Osteoblast (primary cell): ENCODE results near the gene FPGT. TPM values are rescaled to one million over a fixed set of nuclear protein-coding genes. Genes with fewer than 3 reads are reported as not detected.

Experiments used
- DNase-seq: peaks from one replicate; pipeline ENCODE4 v3.0.0; 2011; ENCODE audit warnings: low spot score, mixed read lengths; ENCODE audit not compliant: insufficient read length; ENCODE audit errors: missing footprints
- H2AFZ ChIP-seq: 2 replicates; pipeline ENCODE4 v1.6.0; 2011; ENCODE audit warnings: mild to moderate bottlenecking, low read length
- H3K27ac ChIP-seq: 2 replicates; pipeline ENCODE4 v1.5.1; 2011; ENCODE audit warnings: mild to moderate bottlenecking, low read depth, low read length, moderate library complexity
- H3K27me3 ChIP-seq: 2 replicates; pipeline ENCODE4 v1.6.0; 2012; ENCODE audit warnings: mild to moderate bottlenecking, control low read depth, inconsistent platforms, low read length, moderate library complexity; ENCODE audit not compliant: insufficient read depth
- H3K36me3 ChIP-seq: 2 replicates; pipeline ENCODE4 v1.5.1; 2011; ENCODE audit warnings: mild to moderate bottlenecking, low read length, control low read depth, moderate library complexity; ENCODE audit not compliant: insufficient read depth
- H3K4me1 ChIP-seq: 2 replicates; pipeline ENCODE4 v1.5.1; 2011; ENCODE audit warnings: mild to moderate bottlenecking, low read length, control low read depth, moderate library complexity; ENCODE audit not compliant: insufficient read depth
- H3K4me2 ChIP-seq: 2 replicates; pipeline ENCODE4 v1.6.0; 2011; ENCODE audit warnings: mild to moderate bottlenecking, low read length; ENCODE audit not compliant: insufficient read depth
- H3K4me3 ChIP-seq: fragments of 200-600 bp; sonication (generic); 3 replicates; pipeline ENCODE4 v1.5.1; 2012; ENCODE audit warnings: mild to moderate bottlenecking, low read length, inconsistent platforms; ENCODE audit not compliant: insufficient read depth
- H3K79me2 ChIP-seq: 2 replicates; pipeline ENCODE4 v1.6.0; 2012; ENCODE audit warnings: mild to moderate bottlenecking, low read length, control low read depth, inconsistent platforms; ENCODE audit not compliant: insufficient read depth
- H3K9me3 ChIP-seq: 2 replicates; pipeline ENCODE4 v1.5.1; 2011; ENCODE audit warnings: low read depth, low read length, control low read depth
- H4K20me1 ChIP-seq: 2 replicates; pipeline ENCODE4 v1.6.0; 2012; ENCODE audit warnings: mild to moderate bottlenecking, low read length, control low read depth; ENCODE audit not compliant: insufficient read depth
- total RNA-seq: library from RNA; depleted of rRNA; stranded (reverse); fragments of >200 nt; gene quantifications from 2 replicates; pipeline ENCODE4 v1.2.3, GENCODE V29; 2012
- TF ChIP-seq, protein P1 (sequence below): IDR thresholded peaks from 2 replicates; pipeline ENCODE4 v1.5.1; 2011; ENCODE audit warnings: mild to moderate bottlenecking, low read depth, low read length, moderate library complexity; ENCODE audit errors: extremely low read depth

The FPGT gene
- total RNA-seq, 1 donor = 16.3 TPM

- H3K4me1 ChIP-seq = peaks cover 5% of the 10 kb centered on the region
- H3K4me3 ChIP-seq = no peak overlapping the region
- no peak for DNase-seq
- H3K9me3 ChIP-seq = no peaks in the 10 kb centered on the region
- no peak overlapping the region for H3K27ac ChIP-seq
- no peaks in the 10 kb centered on the region for H3K27me3 ChIP-seq
- H4K20me1 ChIP-seq = no peaks in the 10 kb centered on the region
- peak overlapping the region; percentile 82 for H3K4me2 ChIP-seq
- no peak overlapping the region for H2AFZ ChIP-seq
- peaks cover 9% of the 10 kb centered on the region for H3K79me2 ChIP-seq
- TF ChIP-seq, protein P1, sequence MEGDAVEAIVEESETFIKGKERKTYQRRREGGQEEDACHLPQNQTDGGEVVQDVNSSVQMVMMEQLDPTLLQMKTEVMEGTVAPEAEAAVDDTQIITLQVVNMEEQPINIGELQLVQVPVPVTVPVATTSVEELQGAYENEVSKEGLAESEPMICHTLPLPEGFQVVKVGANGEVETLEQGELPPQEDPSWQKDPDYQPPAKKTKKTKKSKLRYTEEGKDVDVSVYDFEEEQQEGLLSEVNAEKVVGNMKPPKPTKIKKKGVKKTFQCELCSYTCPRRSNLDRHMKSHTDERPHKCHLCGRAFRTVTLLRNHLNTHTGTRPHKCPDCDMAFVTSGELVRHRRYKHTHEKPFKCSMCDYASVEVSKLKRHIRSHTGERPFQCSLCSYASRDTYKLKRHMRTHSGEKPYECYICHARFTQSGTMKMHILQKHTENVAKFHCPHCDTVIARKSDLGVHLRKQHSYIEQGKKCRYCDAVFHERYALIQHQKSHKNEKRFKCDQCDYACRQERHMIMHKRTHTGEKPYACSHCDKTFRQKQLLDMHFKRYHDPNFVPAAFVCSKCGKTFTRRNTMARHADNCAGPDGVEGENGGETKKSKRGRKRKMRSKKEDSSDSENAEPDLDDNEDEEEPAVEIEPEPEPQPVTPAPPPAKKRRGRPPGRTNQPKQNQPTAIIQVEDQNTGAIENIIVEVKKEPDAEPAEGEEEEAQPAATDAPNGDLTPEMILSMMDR = no peak
- H3K36me3 ChIP-seq = no peaks in the 10 kb centered on the region
Observed at GRCh38 chr1:74199504-74199903, 1.5 kb downstream of the FPGT start.

GRCh38 chr1:74205266-74205665 lies 7.2 kb downstream of the FPGT start:
- H3K79me2 ChIP-seq = no peaks in the 10 kb centered on the region
- H3K4me1 ChIP-seq = no peaks in the 10 kb centered on the region
- no peak overlapping the region for H3K4me3 ChIP-seq
- no peaks in the 10 kb centered on the region for H3K27me3 ChIP-seq
- H4K20me1 ChIP-seq = no peaks in the 10 kb centered on the region
- no peaks in the 10 kb centered on the region for H3K36me3 ChIP-seq
- DNase-seq = no peak
- TF ChIP-seq, protein P1 = no peak
- no peak overlapping the region for H2AFZ ChIP-seq
- no peak overlapping the region for H3K4me2 ChIP-seq
- no peak overlapping the region for H3K27ac ChIP-seq
- no peaks in the 10 kb centered on the region for H3K9me3 ChIP-seq

GRCh38 chr1:74215229-74215628 lies 17.2 kb downstream of the FPGT start:
- TF ChIP-seq, protein P1 = no peak
- no peaks in the 10 kb centered on the region for H3K36me3 ChIP-seq
- H4K20me1 ChIP-seq = no peaks in the 10 kb centered on the region
- H3K4me2 ChIP-seq = no peak overlapping the region
- H3K27ac ChIP-seq = no peak overlapping the region
- H3K4me1 ChIP-seq = no peaks in the 10 kb centered on the region
- no peak overlapping the region for H2AFZ ChIP-seq
- no peaks in the 10 kb centered on the region for H3K9me3 ChIP-seq
- H3K79me2 ChIP-seq = no peaks in the 10 kb centered on the region
- H3K27me3 ChIP-seq = no peaks in the 10 kb centered on the region
- no peak overlapping the region for H3K4me3 ChIP-seq
- DNase-seq = no peak

DNA sequence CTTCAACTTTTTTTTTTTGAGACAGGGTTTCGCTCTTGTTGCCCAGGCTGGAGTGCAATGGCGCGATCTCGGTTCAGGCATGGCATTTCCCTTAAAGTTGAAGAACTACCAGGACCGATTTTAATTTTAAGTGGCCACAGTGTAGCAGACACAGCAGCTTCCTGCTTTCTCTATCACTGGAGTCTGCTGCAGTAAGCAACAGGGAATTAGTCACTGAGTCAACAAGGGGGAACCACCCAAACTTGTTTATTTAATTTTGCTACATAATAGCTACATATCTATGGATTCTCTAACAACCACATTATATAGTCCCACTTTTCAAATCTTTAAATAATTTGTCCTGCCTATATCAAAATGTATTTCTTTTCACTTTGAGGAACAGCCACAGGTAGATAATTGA lies 24.7 kb downstream of the FPGT start:
- Histone ChIP-seq H3K79me2 (no peaks in the 10 kb centered on the region), H3K9me3 (no peaks in the 10 kb centered on the region), H3K27me3 (no peaks in the 10 kb centered on the region), H3K4me1 (no peaks in the 10 kb centered on the region), H4K20me1 (no peaks in the 10 kb centered on the region), H3K4me2 (no peak overlapping the region), H3K27ac (no peak overlapping the region), H3K4me3 (no peak overlapping the region), H3K36me3 (no peaks in the 10 kb centered on the region), H2AFZ (no peak overlapping the region)
- TF ChIP-seq, protein P1 = no peak
- no peak for DNase-seq
